Heart right ventricle (tissue), 16 donors: Measurements from ENCODE around the gene NOL9. TPM values are rescaled to one million over a fixed set of nuclear protein-coding genes. Genes with fewer than 3 reads are reported as not detected.

Experiments
- ATAC-seq, 8 donors: fragments of 200-7000 bp; cut with Tn5 transposase; one replicate each; pipeline ENCODE4 v1.9.1; 2020; ENCODE audit warnings: mild to moderate bottlenecking in 8 of 8, moderate library complexity in 8 of 8, moderate number of reproducible peaks in 1 of 8
- DNase-seq, 2 donors: peaks; one replicate each; pipeline ENCODE4 v3.0.0-alpha.2; 2020
- H3K27ac ChIP-seq, 10 donors: fragments of 200-600 bp; sonication (generic) in 2 of 10; one replicate each; pipeline versions ENCODE4 v1.5.0 to v1.8.0; 2020 to 2022; ENCODE audit warnings: mild to moderate bottlenecking in 3 of 10
- H3K27me3 ChIP-seq, 7 donors: fragments of 200-600 bp; one replicate each; pipeline ENCODE4 v1.8.0; 2021 to 2022; ENCODE audit warnings: mild to moderate bottlenecking in 2 of 7
- H3K36me3 ChIP-seq, 9 donors: fragments of 200-600 bp; sonication (generic) in 1 of 9; one replicate each; pipeline versions ENCODE4 v1.5.0 to v1.8.0; 2020 to 2022; ENCODE audit warnings: mild to moderate bottlenecking in 2 of 9
- H3K4me1 ChIP-seq, 9 donors: fragments of 200-600 bp; sonication (generic) in 1 of 9; one replicate each; pipeline versions ENCODE4 v1.5.0 to v1.8.0; 2020 to 2022; ENCODE audit warnings: mild to moderate bottlenecking in 4 of 9
- H3K4me3 ChIP-seq, 10 donors: fragments of 200-600 bp; sonication (generic) in 2 of 10; one replicate each; pipeline versions ENCODE4 v1.5.0 to v1.8.0; 2020 to 2022; ENCODE audit warnings: mild to moderate bottlenecking in 7 of 10, moderate library complexity in 2 of 10
- H3K9me3 ChIP-seq, 11 donors: fragments of 200-600 bp in 10 of 11; sonication (generic) in 2 of 11; one replicate each; pipeline versions ENCODE4 v1.5.0 to v1.8.0; 2013 to 2022; ENCODE audit warnings: mild to moderate bottlenecking in 2 of 11, control low read depth in 1 of 11, moderate library complexity in 1 of 11
- WGBS, 2 donors: extraction: QIAGEN DNeasy Blood & Tissue Kit; methylation state at CpG; one replicate each; pipeline ENCODE4 v1.1.7; 2013; ENCODE audit warnings: inconsistent platforms in 1 of 2; 5-methylcytosine and 5-hydroxymethylcytosine counted together
- intact Hi-C, 10 donors: fragments of 100-400 bp; cut with DNase I; formaldehyde crosslinking; loops; one replicate each; pipeline versions ENCODE4 v1.11.1 to v1.14.2; 2022
- polyA plus RNA-seq, 2 donors: library from polyadenylated mRNA; stranded (reverse); fragments of 200-250 nt; gene quantifications; one replicate each; pipeline ENCODE4 v1.2.3, GENCODE V29; 2013
- total RNA-seq, 10 donors: library from RNA; stranded (reverse); fragmentation: NEBNext Ultra II Directional in 3 of 10; extraction: Animal tissue kit (Norgen Biotek cat#: 25700) in 3 of 10; gene quantifications; one replicate each; pipeline versions ENCODE4 v1.2.1 to v1.2.4, GENCODE V29; 2021 to 2023
- TF ChIP-seq, protein P1 (sequence below), 9 donors: fragments of 200-600 bp; sonication (generic) in 2 of 9; IDR thresholded peaks; one replicate each; pipeline versions ENCODE4 v1.5.0 to v1.8.0; 2021 to 2022; ENCODE audit warnings: antibody characterized with exemption in 9 of 9, mild to moderate bottlenecking in 5 of 9, moderate library complexity in 1 of 9
- donor health status: Arrhythmogenic right ventricular cardiomyopathy.
- donor health status: ischemic (EF 13 %, LVEDD 7.1; RV severe dilation, severe dysfunction).
- donor health status: healthy with polysubstance abuse.
- donor health status: DM: no; HTN: yes; CAD: no.
- donor health status: DM: no; HTN: no; CAD: no.
- donor health status: ischemic (EF 25% LVEDD 6.9; RV normal size, moderate dysfunction).
- donor health status: ischemic (EF 25% LVEDD 5.7; RV mildly dilated, moderate dysfunction).
- donor health status: healthy.
- donor health status: DM: yes; HTN: yes; CAD: no.
- donor health status: Ischemic cardiomyopathy.
- donor health status: ischemic (EF 35%, LVEDD 5.7; RV mildly dilated, moderate dysfunction).
- donor health status: nonischemic (EF 11% LVEDD 7.7; RV severe dilation, severe dysfunction).
- donor health status: DM: yes; HTN: yes; CAD: no.
- donor health status: PGD.
- donor health status: ischemic (EF 29% LVEDD 5.4; RV normal size, mild dysfunction).
- donor health status: nonischemic (EF 23%, LVEDD 6.1; RV moderate dilation, normal function).

Gene NOL9
- total and polyA plus RNA-seq, 12 donors, result 3.0 to 19.3 (median 15.1) TPM

DNA sequence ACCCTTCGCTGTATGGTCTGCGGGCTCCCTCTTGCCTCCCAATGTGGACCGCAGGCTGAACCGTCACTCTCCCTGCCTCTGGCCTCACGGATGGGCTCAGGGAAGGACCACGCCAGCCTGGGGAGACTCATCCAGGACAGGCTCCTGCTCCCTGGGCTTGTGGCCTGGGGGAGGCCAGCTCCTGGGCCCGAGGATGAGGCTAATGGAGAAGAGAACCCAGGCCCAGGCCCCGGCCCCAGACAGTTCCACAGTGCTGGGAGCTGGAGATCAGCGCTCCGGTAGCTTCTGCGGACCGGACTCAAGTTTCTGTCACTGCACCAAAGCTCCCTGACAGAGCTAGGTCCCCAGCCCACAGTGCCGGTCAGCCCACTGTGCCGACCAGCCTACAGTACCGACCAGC, 49.4 kb downstream of the NOL9 start:
- Histone ChIP-seq H3K4me1 (peaks cover 21 to 46% (median 26%) of the 10 kb centered on the region in 9 donors), H3K9me3 (no peaks in the 10 kb centered on the region), H3K27me3 (no peaks in the 10 kb centered on the region), H3K36me3 (no peaks in the 10 kb centered on the region), H3K4me3 (no peak overlapping the region), H3K27ac (no peak overlapping the region)
- DNase-seq (no peak), ATAC-seq (no peak)
- intact Hi-C loops, result no loop called here
- TF ChIP-seq, protein P1, sequence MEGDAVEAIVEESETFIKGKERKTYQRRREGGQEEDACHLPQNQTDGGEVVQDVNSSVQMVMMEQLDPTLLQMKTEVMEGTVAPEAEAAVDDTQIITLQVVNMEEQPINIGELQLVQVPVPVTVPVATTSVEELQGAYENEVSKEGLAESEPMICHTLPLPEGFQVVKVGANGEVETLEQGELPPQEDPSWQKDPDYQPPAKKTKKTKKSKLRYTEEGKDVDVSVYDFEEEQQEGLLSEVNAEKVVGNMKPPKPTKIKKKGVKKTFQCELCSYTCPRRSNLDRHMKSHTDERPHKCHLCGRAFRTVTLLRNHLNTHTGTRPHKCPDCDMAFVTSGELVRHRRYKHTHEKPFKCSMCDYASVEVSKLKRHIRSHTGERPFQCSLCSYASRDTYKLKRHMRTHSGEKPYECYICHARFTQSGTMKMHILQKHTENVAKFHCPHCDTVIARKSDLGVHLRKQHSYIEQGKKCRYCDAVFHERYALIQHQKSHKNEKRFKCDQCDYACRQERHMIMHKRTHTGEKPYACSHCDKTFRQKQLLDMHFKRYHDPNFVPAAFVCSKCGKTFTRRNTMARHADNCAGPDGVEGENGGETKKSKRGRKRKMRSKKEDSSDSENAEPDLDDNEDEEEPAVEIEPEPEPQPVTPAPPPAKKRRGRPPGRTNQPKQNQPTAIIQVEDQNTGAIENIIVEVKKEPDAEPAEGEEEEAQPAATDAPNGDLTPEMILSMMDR (IDR thresholded peaks at IDR 0.05), result no peak
- WGBS, 2 donors, result 94 to 95% methylated on average over 15 of the region's 15 CpGs

DNA sequence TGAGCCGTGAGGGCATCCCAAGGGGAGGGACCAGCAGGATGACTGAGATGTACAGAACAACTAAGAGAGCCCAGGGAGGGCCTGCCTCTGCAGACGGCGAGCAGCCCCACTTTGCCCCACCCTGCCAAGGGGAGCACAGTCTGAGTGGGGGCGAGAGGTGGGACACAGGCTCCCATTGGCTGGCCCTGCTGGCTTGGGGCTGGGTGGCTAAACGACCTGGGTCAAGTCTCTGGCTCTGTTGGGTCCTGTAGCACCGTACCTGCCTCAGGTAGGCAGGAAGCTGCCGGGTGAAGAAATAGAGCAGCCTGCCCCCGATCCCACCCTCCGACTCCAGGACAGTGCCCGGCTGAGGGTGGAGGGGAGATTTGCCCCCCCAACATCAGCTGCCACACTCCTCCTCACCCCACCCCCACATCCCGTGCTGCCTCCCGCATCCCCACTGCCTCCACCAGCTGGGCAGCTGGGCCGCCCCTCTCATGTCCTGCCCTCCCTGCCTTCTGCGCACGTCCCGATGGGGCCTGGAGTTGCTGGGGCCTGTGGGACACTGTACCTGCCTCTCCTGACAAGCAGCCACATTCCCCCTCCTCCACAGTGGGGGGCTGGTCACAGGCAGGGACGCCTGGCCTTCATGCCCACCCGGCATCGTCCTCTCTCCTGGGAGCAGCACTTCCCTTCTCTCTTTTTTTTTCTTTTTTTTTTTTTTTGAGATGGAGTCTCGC, 50.3 kb downstream of the NOL9 start:
- Histone ChIP-seq H3K4me1 (peaks cover 25 to 53% (median 31%) of the 10 kb centered on the region in 9 donors), H3K4me3 (no peak overlapping the region), H3K27me3 (peaks cover 0 to under 1% (median 0%) of the 10 kb centered on the region in 7 donors), H3K9me3 (no peaks in the 10 kb centered on the region), H3K36me3 (no peaks in the 10 kb centered on the region), H3K27ac (no peak overlapping the region)
- WGBS, 2 donors, result 84 to 86% methylated on average over 20 of the region's 20 CpGs
- intact Hi-C loops, result no loop called here
- TF ChIP-seq, protein P1 (IDR thresholded peaks at IDR 0.05), result no peak
- ATAC-seq (no peak), DNase-seq (no peak)

DNA sequence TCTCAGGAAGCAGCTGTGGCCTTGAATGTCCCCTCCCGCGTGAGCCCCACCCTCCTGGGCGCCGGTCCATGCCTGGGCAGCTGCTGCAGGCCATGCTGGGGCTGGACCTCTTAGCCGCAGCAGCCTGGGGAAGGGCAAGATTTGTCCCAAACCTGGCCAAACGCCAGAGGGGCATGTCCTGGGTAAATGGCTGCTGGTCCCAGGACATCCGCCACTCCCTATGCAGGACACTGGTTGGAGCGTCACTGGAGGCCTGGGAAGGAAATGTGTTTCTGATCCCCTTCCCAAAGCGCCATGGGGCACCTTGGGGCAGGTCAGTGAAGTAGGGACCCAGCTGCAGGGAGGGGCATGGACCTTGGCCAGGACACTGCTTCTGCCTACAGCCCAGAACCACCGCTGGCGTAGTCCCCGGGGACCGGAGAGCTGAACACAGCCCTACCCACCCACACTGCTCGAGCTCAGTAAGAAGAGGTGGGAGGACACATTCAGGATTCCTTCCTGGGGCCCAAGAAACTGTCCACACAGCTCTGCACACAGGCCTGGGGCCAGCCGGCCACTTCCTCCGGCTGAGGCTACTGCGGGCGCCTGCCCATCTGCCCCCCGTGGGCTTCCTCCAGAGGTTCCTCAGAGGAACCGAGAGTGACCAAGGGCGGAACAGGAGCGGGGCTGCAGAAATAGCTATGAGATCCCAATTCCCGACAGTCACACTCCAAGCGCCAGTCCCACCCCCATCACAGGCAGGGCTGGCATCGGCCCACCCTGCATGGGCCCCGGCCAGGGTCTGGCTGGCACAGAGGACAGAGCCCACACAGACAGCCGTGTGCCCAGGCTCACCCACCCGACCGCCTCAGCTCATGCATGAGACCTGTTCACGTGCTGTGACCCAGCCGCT, 52.1 kb downstream of the NOL9 start:
- intact Hi-C loops, result no loop called here
- Histone ChIP-seq H3K4me1 (peaks cover 35 to 63% (median 38%) of the 10 kb centered on the region in 9 donors), H3K9me3 (no peaks in the 10 kb centered on the region), H3K4me3 (peak overlapping the region in 2 of 10 donors; percentile 12 to 22), H3K27me3 (peaks cover 0 to 17% (median 0%) of the 10 kb centered on the region in 7 donors), H3K27ac (peak overlapping the region in 9 of 10 donors; percentile 44 to 77 (median 66)), H3K36me3 (no peaks in the 10 kb centered on the region)
- 46 to 62% methylated on average over 31 of the region's 31 CpGs for WGBS, 2 donors
- TF ChIP-seq, protein P1 (IDR thresholded peaks at IDR 0.05), result no peak
- peak; percentile 60 to 83 (median 80) for ATAC-seq
- peak; percentile 87 to 91 for DNase-seq

DNA sequence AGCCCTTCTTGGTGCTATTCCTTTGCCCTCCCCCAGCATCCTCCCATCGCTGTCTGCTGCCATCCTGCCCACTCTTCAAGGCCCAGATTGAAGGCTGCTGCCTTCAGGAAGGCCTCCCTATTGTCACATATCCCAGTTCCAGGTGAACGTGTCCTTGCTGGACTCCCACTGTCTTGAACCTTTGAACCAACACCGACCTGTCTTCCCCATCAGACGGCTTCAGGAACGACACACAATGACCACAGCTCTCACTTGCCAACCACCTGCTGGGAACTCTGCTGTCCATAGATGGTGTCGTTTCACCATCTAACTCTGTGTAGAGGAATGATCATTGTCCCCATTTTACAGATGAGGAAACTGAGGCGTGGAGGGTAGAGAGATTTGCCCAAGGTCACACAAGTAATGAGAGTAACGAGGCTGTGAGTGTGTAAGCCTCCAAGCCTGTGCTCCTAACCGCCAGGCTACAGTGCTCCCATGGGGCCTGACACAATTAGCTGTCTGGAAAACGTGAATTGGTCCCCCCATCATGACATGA, 53.0 kb downstream of the NOL9 start:
- Histone ChIP-seq H3K27me3 (peaks cover 0 to 25% (median 0%) of the 10 kb centered on the region in 7 donors), H3K36me3 (no peaks in the 10 kb centered on the region), H3K27ac (peak overlapping the region in 9 of 10 donors; percentile 44 to 77 (median 66)), H3K9me3 (no peaks in the 10 kb centered on the region), H3K4me3 (no peak overlapping the region), H3K4me1 (peaks cover 35 to 63% (median 44%) of the 10 kb centered on the region in 9 donors)
- intact Hi-C loops, result no loop called here
- TF ChIP-seq, protein P1 (IDR thresholded peaks at IDR 0.05), result no peak
- WGBS, 2 donors, result 75 to 77% methylated on average over 10 of the region's 10 CpGs
- DNase-seq, result no peak
- no peak for ATAC-seq
